GM18867 (cell line): Measurements from ENCODE around the gene ARID5A.
"Not testable (repeated sequence)": the region's sequence is repeated elsewhere in the genome, so short reads cannot be mapped to it uniquely, and the experiment has no call there.

Source experiments
- ATAC-seq: cut with Tn5 transposase; IDR thresholded peaks from one replicate; pipeline ENCODE4 v1.9.1; 2021; ENCODE audit warnings: mild to moderate bottlenecking, moderate library complexity; ENCODE audit not compliant: unreplicated experiment

The ARID5A gene

GRCh38 chr2:96536445-96537065 is at the start of gene ARID5A:
Gene ARID5A (plus strand): TSS chr2:96536752. CDS start chr2:96536827, 75 bp downstream.
- ATAC-seq, result peak; percentile 61

- ATAC-seq, result no peak
These were observed 47.3 kb upstream of the ARID5A start for GRCh38 chr2:96489261-96489660.

- ATAC-seq, result no peak
These were observed 46.9 kb upstream of the ARID5A start for GRCh38 chr2:96489663-96490062.

- no peak for ATAC-seq
These were observed 44.6 kb upstream of the ARID5A start for GRCh38 chr2:96491860-96492497.

- no peak for ATAC-seq
These were observed 43.5 kb upstream of the ARID5A start for GRCh38 chr2:96493072-96493471.

GRCh38 chr2:96494188-96494587 is 42.4 kb upstream of the ARID5A start:
- ATAC-seq, result no peak

GRCh38 chr2:96495982-96496629 is 40.4 kb upstream of the ARID5A start:
- ATAC-seq, result no peak

- ATAC-seq, result no peak
These were observed 38.5 kb upstream of the ARID5A start for GRCh38 chr2:96498021-96498431.

- ATAC-seq, result not testable (repeated sequence)
These were observed 37.9 kb upstream of the ARID5A start for GRCh38 chr2:96498611-96499010.

GRCh38 chr2:96499061-96499960 is 37.2 kb upstream of the ARID5A start:
- no peak for ATAC-seq

- no peak for ATAC-seq
These were observed 36.0 kb upstream of the ARID5A start for GRCh38 chr2:96500385-96501066.

- ATAC-seq, result no peak
These were observed 35.1 kb upstream of the ARID5A start for GRCh38 chr2:96501471-96501874.

GRCh38 chr2:96501886-96502810 is 34.4 kb upstream of the ARID5A start:
- no peak for ATAC-seq

- ATAC-seq, result no peak
These were observed 33.5 kb upstream of the ARID5A start for GRCh38 chr2:96502891-96503636.

GRCh38 chr2:96503637-96504243 is 32.8 kb upstream of the ARID5A start:
- ATAC-seq, result no peak

- no peak for ATAC-seq
These were observed 31.2 kb upstream of the ARID5A start, which contains the start of gene NEURL3 for GRCh38 chr2:96505231-96505889. Gene NEURL3 (minus strand): TSS chr2:96505357. CDS start chr2:96505286, 71 bp downstream.

GRCh38 chr2:96506016-96506906 is 30.3 kb upstream of the ARID5A start:
- ATAC-seq, result no peak
